ENCODE results near the gene HRH1.
"Not testable (repeated sequence)": the region's sequence is repeated elsewhere in the genome, so short reads cannot be mapped to it uniquely, and the experiment has no call there.

- TF ChIP-seq GATA1 (IDR thresholded peaks at IDR 0.05; ENCODE audit: low read depth, low read length); POLR2A (IDR thresholded peaks at IDR 0.05; ENCODE audit: low read length): not testable (repeated sequence)
These were observed 63.1 kb downstream of the HRH1 start for GRCh38 chr3:11217370-11217769.

All from erythroblast (primary cell).